NCI-H446 (cell line): ENCODE results near the gene CNIH4.
"Not testable (repeated sequence)": the region's sequence is repeated elsewhere in the genome, so short reads cannot be mapped to it uniquely, and the experiment has no call there.

Experiments
- DNase-seq, 2 experiments: peaks; one replicate each; lab custom pipeline; 2025; lab: John Stamatoyannopoulos, UW

Gene CNIH4

DNA sequence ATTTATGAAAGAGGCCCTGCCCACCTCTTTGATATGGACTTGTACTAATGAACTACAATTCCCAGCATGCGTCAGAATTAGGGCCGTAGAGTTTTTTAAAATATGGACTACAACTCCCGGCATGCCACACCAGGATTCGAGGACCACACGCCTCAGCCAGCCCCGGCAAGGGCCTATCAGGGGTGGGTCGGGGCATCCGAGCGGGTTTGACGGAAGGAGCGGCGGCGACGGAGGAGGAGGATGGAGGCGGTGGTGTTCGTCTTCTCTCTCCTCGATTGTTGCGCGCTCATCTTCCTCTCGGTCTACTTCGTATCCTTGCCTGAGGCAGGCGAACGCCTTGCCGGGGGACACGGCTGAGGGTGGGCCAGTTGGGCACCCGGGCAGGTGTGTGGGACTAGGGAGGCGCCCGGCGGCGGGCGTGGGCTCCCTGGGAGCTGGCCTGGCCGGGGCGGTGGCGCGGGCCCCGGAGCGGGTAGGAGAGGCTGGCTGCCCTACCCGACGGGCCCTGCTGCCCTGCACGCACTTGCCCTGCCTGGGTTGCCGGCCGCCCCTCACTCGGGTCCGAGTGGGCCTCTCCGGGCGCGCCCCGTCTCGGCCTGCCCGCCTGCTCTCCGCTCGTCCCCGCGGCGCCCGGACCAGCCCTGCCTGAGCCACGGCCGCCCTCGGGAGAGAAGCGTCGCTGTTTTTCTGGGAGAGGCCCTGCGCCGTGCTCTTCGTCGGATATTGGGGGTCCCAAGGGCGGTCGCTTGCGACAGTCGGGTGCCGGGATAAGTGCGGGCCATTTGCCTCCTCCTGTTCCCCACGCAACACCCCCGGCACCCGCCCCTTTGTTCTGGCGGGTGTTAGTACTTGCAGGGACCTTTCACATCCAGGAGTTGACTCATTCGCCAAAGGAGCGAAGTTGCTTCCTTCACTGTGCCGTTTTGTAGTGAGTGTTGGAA lies at the start of gene CNIH4:
TSS of gene CNIH4 (plus strand) at position 195 of the 941 bp plus-strand sequence. CDS start at position 241, 46 bp downstream.
- DNase-seq, result peak; percentile 88 to 95

DNA sequence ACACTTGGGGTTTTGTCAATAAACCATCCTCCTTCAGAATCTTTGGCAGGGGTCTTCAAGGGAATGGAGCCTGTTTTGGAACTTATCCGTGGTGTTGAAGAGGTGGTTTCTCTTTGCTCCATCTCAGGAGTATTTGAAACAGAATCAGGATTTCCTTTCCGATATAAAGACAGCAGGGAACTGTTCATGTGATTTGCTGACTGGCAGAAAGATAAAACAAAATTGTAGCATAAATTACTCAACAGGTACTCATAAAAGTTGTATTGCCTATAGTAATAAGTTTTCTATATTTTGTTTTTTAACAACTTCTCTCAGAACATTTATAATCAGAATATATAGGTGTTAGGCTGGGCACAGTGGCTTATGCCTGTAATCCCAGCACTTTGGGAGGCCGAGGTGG lies 48.6 kb upstream of the CNIH4 start:
- DNase-seq, result no peak

DNA sequence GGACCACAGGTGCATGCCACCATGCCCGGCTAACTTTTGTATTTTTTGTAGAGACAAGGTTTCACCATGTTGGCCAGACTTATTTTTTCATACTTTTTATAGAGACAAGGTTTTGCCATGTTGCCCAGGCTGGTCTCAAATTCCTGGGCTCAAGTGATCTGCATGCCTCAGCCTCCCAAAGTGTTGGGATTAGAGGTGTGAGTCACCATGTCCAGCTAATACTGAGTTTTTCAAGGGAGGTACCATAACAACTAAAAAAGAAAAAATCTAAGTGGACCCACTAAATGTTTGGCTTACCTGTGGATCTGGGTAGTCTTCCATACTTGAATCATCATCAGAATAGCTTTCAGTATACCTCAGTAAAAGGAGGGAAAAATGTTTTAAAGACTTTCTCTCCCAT lies 45.2 kb upstream of the CNIH4 start:
- not testable (repeated sequence) for DNase-seq

DNA sequence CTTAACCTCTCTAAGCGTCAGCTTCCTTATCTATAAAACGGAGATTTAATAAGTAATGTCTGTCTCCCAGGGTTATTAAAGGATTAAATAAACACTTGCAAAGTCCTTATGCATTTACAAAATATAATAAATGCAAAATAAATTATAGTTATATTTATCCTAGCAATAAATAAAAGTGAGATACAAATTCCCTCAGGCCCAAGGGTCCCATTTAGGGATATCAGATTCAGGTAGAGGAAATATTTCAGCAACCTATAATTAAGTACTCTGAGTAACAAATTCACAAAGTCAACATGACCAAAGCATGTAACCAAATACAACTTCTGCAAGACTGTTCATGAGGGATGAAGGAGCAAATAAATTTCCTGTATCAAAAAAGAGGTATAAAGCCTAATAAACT lies 44.7 kb upstream of the CNIH4 start:
- DNase-seq, result no peak

DNA sequence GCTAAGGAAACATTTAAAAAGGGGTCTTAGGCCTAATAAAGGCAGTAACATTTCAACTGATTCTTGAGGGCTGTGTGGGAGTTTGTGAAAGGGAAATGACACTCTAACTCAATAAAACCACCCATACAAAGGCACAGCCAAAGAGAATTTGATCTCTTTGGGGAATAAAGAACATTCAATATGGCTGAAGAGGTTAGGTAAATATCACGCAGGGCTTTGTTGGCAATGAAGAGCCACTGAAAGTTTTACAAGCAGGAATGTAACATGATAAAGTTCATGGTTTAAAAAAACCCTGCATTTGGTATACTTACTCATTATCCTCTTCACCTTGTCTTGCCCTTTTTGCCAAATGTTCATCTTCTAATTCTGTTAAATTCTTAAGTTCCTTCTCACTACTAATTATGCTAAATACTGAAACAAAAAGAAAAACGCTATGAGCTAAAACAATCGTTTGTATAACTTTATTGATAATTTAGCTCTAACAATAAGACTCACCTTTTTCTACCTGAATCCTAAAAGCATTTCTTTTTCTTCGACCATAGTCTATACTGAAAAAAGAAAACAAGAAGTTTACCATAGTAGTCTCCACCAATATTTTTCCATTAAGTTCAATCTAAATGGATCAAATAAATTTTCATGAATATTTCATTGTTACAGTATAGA lies 39.2 kb upstream of the CNIH4 start:
- DNase-seq, result no peak

DNA sequence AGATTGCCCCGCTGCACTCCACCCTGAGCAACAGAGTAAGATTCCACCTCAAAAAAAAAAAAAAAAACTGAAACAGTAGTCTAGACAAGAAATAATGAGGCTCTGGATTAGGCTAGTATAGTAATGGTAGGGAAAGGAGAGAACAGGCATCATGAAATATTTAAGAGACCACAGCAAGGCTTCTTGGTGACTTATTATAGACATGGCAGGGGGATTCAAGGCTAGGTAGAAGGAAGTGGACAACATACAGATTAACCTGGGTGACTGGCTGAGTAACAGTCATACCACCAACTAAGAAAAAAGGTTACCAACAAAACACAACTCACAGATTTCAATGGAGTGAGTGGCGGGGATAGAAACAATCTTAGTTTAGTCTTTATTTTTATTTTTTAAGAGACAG lies 35.0 kb upstream of the CNIH4 start:
- DNase-seq, result no peak

DNA sequence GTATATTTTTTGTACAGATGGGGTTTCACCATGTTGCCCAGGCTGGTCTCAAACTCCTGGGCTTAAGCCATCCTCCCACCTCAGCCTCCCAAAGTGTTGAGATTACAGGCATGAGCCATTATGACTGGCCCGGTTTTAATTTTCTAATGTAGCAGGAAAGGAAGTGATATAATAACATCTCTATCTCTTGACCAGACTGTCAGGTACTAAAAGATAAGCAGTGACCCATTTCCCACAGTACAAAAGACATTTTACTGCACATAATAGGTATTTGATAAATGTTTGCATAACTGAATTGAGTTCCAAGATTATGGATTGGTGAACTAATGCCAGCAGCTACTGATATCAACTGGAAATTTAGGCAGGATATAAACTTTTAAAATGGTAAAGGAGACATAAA lies 30.7 kb upstream of the CNIH4 start:
- no peak for DNase-seq

DNA sequence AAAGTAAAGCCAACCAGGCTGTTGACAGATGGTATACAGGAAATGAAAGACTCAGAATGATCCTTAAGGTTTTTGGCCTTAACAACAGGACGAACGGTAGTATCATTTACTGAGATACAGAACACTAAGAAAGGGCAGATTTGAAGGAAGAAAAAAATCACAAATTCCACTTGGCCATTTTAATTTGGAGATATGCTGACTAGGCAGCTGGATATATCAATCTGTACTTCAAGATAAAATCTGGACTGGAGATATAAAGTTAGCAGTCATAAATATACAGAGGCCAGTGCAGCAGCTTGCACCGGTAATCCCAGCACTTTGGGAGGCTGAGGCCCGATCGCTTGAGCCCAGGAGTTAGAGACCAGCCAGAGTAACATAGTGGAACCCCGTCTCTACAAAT lies 28.0 kb upstream of the CNIH4 start:
- no peak for DNase-seq

DNA sequence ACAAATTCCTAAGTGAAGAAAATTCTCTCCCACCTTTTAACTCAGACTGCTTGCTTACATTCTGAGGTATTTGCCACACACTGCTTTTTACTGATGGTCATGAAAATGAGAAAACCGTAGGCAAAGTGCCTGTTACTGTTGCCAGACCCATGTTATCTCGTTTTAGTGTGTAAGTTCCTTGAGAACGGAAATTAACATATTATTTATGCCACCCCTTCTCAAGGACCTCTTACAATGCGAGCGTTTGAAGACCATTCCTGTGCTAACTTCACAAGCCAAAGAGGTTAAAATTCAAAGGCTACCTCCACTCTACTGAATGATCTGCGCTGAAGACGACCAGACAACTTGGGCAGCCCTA lies 27.2 kb upstream of the CNIH4 start:
- no peak for DNase-seq

DNA sequence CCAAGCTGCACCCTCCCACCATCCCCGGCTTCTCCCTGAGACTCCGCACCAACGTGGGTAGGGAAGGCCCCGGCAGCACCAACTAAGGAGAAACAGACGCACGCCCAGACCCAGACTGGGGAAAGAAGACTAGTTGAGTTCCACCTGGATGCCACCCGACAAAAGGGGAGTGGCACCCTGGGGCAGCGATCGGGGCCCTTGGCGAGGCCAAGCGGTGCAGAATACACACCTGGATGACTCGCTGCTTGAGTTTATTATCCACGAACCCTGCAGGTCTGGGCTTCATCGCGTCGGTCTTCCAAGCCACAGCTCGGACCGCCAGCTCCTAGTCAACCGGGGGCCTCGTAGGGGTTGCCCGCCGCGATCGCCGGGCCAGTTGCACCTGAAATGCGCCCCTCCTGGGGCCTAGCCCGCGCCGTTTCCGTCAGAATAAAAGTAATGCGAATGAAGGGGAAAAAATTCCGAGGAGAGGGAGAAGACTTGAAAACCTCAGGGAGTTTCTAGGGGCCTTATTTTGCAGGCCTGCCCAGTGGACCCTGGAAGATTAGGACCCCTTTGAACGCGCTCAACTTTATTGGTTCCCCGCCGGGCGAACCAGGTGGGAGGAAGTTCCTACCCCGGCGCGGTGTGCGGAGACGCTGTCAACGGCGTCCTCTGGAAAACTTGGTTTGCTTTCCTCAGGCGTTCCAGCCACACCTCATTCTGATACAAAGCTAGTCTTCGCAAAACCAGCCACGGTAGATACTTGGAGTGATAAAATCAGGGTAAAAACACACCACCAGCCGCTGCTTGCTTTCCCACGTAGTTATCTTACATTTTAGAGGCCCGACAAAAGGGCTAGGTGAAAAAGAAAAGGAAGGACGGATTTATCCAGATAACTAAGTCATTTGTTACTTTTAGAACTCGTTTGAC lies 26.6 kb upstream of the CNIH4 start, which contains the start of gene NVL:
TSS of gene NVL (minus strand) at position 331 of the 912 bp plus-strand sequence. CDS start at position 286, 45 bp downstream.
- peak; percentile 78 to 92 for DNase-seq

DNA sequence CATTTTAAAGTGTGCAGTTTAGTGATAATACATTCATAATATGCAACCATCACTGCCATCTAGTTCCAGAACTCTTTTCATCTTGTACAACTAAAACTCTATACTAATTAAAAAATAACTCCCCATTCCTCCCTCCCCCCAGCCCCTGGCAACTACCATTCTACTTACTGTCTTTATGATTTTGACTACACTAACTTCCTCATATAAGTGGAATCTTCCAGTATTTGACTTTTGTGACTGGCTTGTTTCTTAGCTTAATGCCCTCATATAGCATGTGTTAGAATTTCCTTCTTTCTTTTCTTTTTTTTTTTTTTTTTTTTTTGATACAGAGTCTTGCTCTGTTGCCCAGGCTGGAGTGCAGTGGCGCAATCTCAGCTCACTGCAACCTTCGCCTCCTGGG lies 25.4 kb upstream of the CNIH4 start:
- no peak for DNase-seq

DNA sequence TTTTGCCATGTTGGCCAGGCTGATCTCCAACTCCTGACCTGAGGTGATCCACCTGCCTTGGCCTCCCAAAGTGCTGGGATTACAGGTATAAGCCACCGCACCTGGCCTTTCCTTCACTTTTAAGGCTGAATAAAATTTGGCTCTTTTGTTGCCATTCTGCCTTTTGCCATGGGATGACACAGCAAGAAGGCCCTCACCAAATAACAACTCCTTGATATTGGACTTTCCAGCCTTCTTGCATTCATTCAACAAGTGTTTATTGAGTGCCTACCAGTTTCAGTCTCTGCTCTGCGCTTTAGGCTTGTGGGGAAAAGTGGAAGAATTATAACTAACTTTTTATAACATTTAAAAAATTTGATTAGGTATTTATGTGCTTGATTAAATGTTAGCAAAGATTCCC lies 24.9 kb upstream of the CNIH4 start:
- no peak for DNase-seq

DNA sequence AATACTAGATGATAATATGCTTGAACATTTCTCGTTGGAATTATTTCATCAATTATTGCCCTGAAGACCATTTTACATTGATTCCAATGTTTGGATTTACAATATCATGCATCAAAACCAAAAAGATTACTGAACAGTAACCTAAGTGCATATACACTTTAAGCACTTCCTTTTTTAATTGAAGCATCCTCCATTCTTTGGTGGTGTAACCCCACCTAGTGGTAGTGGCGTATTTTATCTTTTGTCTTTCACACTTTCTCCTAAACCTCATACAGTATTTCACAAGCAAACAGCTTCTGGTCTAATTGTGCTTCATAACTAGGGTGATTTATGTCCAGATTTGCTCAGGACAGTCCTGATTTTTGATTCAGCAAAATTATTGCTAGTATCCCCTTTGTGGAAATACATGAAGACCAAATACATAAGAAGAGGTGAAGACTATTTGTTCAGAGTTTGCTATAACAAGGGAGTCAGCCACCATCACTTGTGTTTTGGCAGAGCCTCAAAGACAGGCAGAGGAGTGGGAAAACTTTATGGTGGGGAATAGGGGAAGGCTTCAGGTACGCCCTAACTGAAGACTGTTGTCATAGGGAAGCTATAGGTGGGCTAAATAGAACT lies 23.3 kb upstream of the CNIH4 start:
- DNase-seq, result peak; percentile 68 to 69

DNA sequence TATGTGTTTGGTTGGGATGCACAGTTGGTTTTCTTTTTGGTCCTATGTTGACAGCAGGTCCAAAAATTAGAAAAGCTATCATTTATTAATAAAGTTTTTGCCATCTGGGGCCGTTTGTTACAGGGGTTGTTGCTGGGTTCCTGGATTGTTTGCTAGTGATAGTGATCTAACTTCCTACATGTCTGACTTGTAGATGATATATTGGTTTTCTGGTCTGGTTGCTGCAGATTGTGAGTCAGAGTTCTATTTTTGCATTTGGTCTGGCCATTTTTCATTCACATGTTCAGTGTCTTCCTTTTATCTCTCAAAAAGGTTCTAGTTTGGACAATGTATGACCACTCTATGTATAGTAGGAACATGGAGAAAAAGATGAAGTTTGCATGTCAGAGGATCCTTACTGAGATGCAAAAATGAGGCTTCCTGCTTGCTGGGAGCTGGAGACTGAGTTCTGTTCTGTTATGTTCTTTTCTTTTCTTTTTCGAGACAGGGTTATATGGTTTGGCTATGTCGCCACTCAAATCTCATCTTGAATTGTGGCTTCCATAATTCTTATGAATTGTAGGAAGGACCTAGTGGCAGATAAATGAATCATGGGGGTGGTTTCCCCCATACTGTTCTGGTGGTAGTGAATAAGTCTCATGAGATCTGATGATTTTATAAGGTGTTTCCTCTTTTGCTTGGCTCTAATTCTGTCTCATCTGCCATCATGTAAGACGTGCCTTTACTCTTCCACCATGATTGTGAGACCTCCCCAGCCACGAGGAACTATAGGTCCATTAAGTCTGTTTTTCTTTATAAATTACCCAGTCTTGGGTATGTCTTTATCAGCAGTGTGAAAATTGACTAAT lies 22.5 kb upstream of the CNIH4 start:
- no peak for DNase-seq

DNA sequence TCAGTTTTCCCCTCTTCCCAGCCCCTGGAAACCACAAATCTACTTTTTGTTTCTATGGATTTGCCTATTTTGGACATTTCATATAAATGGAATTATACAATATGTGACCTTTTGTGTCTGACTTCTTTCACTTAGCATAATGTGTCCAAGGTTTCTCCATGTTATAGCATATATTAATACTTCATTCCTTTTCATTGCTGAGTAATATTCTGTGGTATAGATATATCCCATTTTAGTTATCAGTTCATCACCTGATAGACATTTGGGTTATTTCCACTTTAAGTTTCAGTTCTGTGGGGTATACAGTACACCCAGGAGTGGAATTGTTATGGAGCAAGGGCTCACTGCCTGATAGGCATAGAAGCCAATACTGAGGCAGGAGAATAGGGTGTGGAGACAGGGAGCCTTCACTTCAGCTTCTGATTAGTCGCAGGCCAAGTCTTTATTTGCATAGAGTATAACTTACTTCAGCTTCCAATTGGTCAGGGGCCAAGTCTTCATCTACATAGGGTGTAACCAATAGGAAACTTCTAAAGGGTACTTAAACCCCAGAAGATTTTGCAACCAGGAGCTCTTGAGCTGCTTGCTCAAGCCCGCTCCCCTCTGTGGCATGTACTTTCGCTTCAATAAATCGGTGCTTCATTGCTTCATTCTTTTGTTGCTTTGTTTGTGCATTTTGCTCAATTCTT lies 18.4 kb upstream of the CNIH4 start:
- peak in 1 of 2 experiments; percentile 24 for DNase-seq

DNA sequence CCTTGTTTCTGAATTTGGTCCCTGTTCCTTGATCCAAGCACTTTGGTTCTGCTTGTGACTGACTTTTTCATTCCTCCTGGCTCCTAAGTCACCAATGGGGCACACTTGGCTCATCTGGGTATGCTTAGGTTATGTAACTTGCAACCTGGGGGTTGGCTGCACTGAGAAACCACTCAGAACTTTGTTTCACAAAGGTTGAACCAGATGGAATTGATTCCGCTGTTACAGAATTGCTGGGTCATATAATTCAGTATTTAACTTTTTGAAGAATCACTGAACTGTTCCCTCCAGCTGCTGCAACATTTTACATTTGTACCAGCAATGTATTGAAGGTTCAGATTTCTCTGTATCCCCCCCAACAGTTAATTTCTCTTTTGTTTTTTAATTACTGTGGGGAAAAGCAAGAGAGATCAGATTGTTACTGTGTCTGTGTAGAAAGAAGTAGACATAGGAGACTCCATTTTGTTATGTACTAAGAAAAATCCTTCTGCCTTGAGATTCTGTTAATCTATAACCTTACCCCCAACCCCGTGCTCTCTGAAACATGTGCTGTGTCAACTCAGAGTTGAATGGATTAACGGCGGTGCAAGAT lies 17.1 kb upstream of the CNIH4 start:
- no peak for DNase-seq

DNA sequence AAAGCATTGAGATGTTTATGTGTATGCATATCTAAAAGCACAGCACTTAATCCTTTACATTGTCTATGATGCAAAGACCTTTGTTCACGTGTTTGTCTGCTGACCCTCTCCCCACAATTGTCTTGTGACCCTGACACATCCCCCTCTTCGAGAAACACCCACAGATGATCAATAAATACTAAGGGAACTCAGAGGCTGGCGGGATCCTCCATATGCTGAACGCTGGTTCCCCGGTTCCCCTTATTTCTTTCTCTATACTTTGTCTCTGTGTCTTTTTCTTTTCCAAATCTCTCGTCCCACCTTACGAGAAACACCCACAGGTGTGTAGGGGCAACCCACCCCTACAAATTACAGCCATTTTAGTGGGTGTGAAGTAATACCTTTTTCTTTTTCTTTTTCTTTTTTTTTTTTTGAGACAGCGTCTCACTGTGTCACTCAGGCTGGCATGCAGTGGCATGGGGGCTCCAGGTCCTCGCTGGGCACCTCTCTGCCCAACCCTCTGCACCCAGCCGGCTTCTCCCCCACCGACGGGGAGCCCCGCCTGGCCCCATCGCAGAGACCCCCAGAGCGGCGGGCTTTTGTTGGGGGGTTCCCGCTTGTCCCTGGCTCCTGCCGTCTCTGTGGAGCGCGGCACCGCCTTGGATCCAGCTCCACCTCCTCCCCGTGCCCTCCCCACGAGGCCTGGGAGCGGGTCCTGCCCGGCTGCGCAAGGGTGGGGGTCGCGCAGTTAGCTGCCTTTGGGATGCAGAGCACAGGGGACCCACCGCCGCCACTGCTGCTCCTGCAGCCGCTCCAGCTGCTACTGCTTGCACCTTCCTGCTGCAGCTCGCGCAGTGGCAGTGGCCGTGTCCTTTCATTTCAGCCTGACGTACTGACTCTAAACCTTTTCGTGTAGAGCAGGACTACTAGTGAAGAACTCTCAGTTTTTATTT lies 16.0 kb upstream of the CNIH4 start:
- DNase-seq, result not testable (repeated sequence)

DNA sequence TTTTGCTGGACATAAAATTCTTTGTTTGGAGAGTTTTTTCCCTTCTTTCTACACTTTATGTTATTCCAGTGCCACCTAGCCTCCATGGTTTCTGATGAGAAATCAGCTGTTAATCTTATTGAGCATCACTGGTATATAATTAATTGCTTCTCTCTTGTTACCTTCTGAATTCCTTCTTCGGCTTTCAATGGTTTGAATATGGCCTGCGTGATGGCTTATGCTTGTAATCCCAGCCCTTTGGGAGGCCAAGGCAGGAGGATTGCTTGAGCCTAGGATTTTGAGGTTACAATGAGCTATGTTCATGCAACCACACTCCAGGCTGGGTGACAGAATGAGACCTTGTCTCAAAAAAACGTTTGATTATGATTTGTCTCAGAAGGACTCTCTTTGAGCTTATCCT lies 13.0 kb upstream of the CNIH4 start:
- DNase-seq, result no peak

DNA sequence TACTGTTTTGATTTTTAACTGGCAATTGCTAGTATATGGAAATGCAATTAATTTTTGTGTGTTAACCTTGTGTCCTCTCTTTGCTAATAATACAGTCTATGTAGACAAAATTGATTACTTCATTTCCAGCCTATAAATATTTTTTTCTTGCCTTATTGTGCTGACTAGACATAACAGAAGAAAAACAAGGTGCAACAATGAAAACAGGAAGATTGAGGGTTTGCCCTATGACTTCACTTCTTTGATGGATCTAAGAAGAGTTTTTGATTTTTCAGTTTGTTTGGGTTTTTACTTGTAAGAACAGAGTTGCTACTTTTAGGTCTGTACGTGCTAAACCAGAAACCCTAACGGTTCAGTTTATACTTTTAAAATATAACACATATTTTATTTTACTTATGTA lies 8.5 kb upstream of the CNIH4 start:
- no peak for DNase-seq
